Left lung (tissue), 10 donors: ENCODE measurements around the gene MAEL. TPM values are rescaled to one million over a fixed set of nuclear protein-coding genes. Genes with fewer than 3 reads are reported as not detected.

Experiments used
- ATAC-seq: fragments of 200-7000 bp; cut with Tn5 transposase; one replicate; pipeline ENCODE4 v1.9.1; 2020; ENCODE audit warnings: moderate library complexity
- DNase-seq, 4 donors: peaks; one replicate each; pipeline ENCODE4 v3.0.0-alpha.2; 2013 to 2020
- H3K27ac ChIP-seq, 2 donors: fragments of 200-600 bp; sonication (generic) in 1 of 2; one replicate each; pipeline versions ENCODE4 v1.5.0 to v1.8.0; 2020 to 2021
- H3K27me3 ChIP-seq, 2 donors: fragments of 200-600 bp; sonication (generic) in 1 of 2; one replicate each; pipeline versions ENCODE4 v1.5.0 to v1.8.0; 2020 to 2021
- H3K36me3 ChIP-seq, 2 donors: fragments of 200-600 bp; sonication (generic) in 1 of 2; one replicate each; pipeline versions ENCODE4 v1.5.0 to v1.8.0; 2020 to 2021
- H3K4me1 ChIP-seq, 2 donors: fragments of 200-600 bp; one replicate each; pipeline ENCODE4 v1.8.0; 2021
- H3K4me3 ChIP-seq, 2 donors: fragments of 200-600 bp; sonication (generic) in 1 of 2; one replicate each; pipeline versions ENCODE4 v1.5.0 to v1.8.0; 2020 to 2021; ENCODE audit warnings: mild to moderate bottlenecking in 1 of 2
- H3K9me3 ChIP-seq, 2 donors: fragments of 200-600 bp; sonication (generic) in 1 of 2; one replicate each; pipeline versions ENCODE4 v1.5.0 to v1.8.0; 2020 to 2021
- intact Hi-C, 2 donors: fragments of 100-400 bp; cut with DNase I; formaldehyde crosslinking; loops; one replicate each; pipeline versions ENCODE4 v1.11.2 to v1.14.2; 2022
- polyA plus RNA-seq, 6 donors: library from polyadenylated mRNA; unstranded; fragments of 120-200 nt; gene quantifications; one replicate each; pipeline ENCODE4 v1.2.1, GENCODE V29; 2013; ENCODE audit not compliant: insufficient read length in 6 of 6
- total RNA-seq, 2 donors: library from RNA; stranded (reverse); fragmentation: NEBNext Ultra II Directional; extraction: Animal tissue kit (Norgen Biotek cat#: 25700); gene quantifications; one replicate each; pipeline ENCODE4 v1.2.1, GENCODE V29; 2021
- TF ChIP-seq, protein P1 (sequence below), 2 donors: fragments of 200-600 bp; sonication (generic) in 1 of 2; IDR thresholded peaks; one replicate each; pipeline versions ENCODE4 v1.5.0 to v1.8.0; 2021; ENCODE audit warnings: antibody characterized with exemption in 2 of 2
- donor health status: DM: no; HTN: yes; CAD: no.
- donor health status: DM: no; HTN: no; CAD: no.

MAEL gene
- total and polyA plus RNA-seq, 8 donors, result 0.11 to 0.47 (median 0.25) TPM; not detected in 3

DNA sequence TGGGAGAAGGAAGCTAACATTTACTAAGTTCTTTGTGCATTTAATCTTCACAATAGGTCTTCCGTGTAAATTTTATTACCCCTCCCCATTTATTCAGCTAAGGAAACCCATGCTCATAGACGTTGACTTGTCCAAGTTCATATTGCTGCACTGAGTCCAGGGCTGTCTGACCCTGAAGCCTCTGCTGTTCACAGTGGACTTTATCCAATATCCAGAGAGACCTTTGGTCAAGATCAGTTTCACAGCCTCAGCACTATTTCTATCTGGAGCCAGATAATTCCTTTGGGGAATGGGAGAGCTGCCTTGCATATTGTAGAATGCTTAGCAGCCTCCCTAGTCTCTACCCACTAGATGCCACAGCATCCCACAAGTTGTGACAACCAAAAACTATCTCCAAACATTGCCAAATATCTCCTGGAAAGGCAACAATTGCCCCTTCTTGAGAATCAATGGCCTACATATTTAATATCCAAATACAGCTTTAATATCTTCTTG lies 40.2 kb upstream of the MAEL start:
- Histone ChIP-seq H3K27ac (no peak overlapping the region), H3K9me3 (no peaks in the 10 kb centered on the region), H3K36me3 (no peaks in the 10 kb centered on the region), H3K4me3 (no peak overlapping the region), H3K27me3 (peaks cover 0 to 26% of the 10 kb centered on the region in 2 donors), H3K4me1 (peaks cover 2 to 3% of the 10 kb centered on the region in 2 donors)
- TF ChIP-seq, protein P1, sequence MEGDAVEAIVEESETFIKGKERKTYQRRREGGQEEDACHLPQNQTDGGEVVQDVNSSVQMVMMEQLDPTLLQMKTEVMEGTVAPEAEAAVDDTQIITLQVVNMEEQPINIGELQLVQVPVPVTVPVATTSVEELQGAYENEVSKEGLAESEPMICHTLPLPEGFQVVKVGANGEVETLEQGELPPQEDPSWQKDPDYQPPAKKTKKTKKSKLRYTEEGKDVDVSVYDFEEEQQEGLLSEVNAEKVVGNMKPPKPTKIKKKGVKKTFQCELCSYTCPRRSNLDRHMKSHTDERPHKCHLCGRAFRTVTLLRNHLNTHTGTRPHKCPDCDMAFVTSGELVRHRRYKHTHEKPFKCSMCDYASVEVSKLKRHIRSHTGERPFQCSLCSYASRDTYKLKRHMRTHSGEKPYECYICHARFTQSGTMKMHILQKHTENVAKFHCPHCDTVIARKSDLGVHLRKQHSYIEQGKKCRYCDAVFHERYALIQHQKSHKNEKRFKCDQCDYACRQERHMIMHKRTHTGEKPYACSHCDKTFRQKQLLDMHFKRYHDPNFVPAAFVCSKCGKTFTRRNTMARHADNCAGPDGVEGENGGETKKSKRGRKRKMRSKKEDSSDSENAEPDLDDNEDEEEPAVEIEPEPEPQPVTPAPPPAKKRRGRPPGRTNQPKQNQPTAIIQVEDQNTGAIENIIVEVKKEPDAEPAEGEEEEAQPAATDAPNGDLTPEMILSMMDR (IDR thresholded peaks at IDR 0.05), result no peak
- DNase-seq, result no peak
- intact Hi-C loops, result no loop called here
- no peak for ATAC-seq

- H3K27ac ChIP-seq, result no peak overlapping the region
- peaks cover 2 to 3% of the 10 kb centered on the region in 2 donors for H3K4me1 ChIP-seq
- no peaks in the 10 kb centered on the region for H3K9me3 ChIP-seq
- H3K4me3 ChIP-seq, result no peak overlapping the region
- intact Hi-C loops, result no loop called here
- DNase-seq (no peak), ATAC-seq (no peak)
- H3K27me3 ChIP-seq, result peaks cover 0 to 26% of the 10 kb centered on the region in 2 donors
- no peaks in the 10 kb centered on the region for H3K36me3 ChIP-seq
- TF ChIP-seq, protein P1 (IDR thresholded peaks at IDR 0.05), result no peak
Observed at GRCh38 chr1:166950156-166950555, 38.9 kb upstream of the MAEL start.

DNA sequence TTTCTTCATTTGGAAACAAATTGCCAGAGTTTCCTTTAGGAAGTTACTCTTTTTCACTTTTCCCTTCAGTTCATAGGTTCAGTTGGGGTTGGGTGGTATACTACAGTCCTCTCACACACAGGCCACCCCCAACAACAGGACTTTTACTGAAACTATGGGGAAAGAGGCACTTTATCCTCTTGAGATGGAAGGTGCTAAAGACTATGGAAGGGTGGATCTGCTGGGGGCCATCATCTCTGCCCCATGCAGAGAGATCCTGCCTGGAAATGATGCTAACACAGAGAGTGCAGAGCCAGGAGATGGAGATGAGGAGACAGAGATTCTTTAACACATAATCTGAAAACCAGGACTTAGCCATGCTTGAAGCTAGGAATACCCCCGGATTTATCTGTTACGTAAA lies 38.0 kb upstream of the MAEL start:
- TF ChIP-seq, protein P1 (IDR thresholded peaks at IDR 0.05), result no peak
- H3K4me1 ChIP-seq, result peaks cover 2 to 3% of the 10 kb centered on the region in 2 donors
- H3K4me3 ChIP-seq, result no peak overlapping the region
- intact Hi-C loops, result no loop called here
- no peak for DNase-seq
- no peak overlapping the region for H3K27ac ChIP-seq
- no peaks in the 10 kb centered on the region for H3K36me3 ChIP-seq
- H3K9me3 ChIP-seq, result no peaks in the 10 kb centered on the region
- ATAC-seq, result no peak
- peaks cover 0 to 26% of the 10 kb centered on the region in 2 donors for H3K27me3 ChIP-seq

DNA sequence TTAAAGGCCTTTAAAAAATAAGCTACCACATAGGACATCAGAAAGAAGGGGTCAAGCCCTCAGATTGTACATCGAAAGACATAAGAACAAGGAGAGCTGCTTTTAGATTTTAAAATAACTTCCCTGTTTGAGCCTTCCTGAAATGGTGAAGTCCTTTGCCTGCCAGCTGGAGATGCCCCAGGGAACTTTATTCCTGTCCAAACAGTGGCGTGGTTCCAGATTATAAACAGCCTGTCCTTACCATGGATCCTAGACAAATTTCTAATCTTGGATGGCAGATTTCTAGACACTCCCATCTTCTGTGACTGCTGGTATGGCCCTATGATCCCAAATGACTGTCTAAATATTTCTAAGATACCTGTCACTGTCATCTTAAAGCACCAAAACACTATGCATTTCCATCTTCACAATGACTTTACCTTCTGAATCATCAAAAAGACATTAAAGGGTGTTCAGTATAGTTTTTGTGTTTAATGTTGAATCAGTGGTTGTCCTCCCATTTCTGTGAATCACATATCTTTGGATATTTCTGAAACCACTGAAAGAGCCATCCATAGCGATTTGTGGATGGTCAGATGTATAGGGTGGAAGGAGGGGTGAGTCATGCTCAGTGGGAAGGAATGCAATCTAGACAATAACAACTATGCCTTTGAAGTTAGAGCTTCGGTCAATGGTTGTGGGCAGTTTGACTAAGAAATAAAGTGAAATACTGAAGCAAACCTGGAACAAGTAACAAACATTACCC lies 36.9 kb upstream of the MAEL start:
- no peak overlapping the region for H3K4me3 ChIP-seq
- no peaks in the 10 kb centered on the region for H3K36me3 ChIP-seq
- peaks cover 0 to 17% of the 10 kb centered on the region in 2 donors for H3K27me3 ChIP-seq
- intact Hi-C loops, result no loop called here
- no peaks in the 10 kb centered on the region for H3K9me3 ChIP-seq
- H3K27ac ChIP-seq, result no peak overlapping the region
- TF ChIP-seq, protein P1 (IDR thresholded peaks at IDR 0.05), result no peak
- H3K4me1 ChIP-seq, result peaks cover 2 to 3% of the 10 kb centered on the region in 2 donors
- DNase-seq (no peak), ATAC-seq (no peak)

GRCh38 chr1:166953491-166953890 lies 35.6 kb upstream of the MAEL start:
- peaks cover 0 to 4% of the 10 kb centered on the region in 2 donors for H3K27me3 ChIP-seq
- intact Hi-C loops, result no loop called here
- H3K36me3 ChIP-seq, result no peaks in the 10 kb centered on the region
- peaks cover 0 to 3% of the 10 kb centered on the region in 2 donors for H3K4me1 ChIP-seq
- H3K9me3 ChIP-seq, result no peaks in the 10 kb centered on the region
- TF ChIP-seq, protein P1 (IDR thresholded peaks at IDR 0.05), result no peak
- no peak overlapping the region for H3K27ac ChIP-seq
- ATAC-seq, result no peak
- DNase-seq, result no peak
- H3K4me3 ChIP-seq, result no peak overlapping the region
